Trophoblast cell (in vitro differentiated cells and primary cell): Measurements from ENCODE around the gene SHROOM4.

Source experiments
- DNase-seq, 2 donors: peaks; one replicate each; pipeline ENCODE4 v3.0.0-alpha.2; 2016
- H2AFZ ChIP-seq: 2 replicates; pipeline ENCODE4 v1.6.1; 2013; ENCODE audit warnings: low read length, moderate library complexity, mild to moderate bottlenecking; ENCODE audit not compliant: insufficient read depth, poor library complexity
- H2AK5ac ChIP-seq: 2 replicates; pipeline ENCODE4 v1.6.1; 2013; ENCODE audit warnings: mild to moderate bottlenecking, low read length
- H2BK120ac ChIP-seq: 2 replicates; pipeline ENCODE4 v1.6.1; 2013; ENCODE audit warnings: low read length, mild to moderate bottlenecking, moderate library complexity; ENCODE audit not compliant: insufficient read depth, poor library complexity
- H2BK12ac ChIP-seq: 2 replicates; pipeline ENCODE4 v1.6.1; 2013; ENCODE audit warnings: mild to moderate bottlenecking, low read length, moderate library complexity
- H2BK5ac ChIP-seq: 2 replicates; pipeline ENCODE4 v1.6.1; 2013; ENCODE audit warnings: low read length, low read depth, moderate library complexity, mild to moderate bottlenecking; ENCODE audit not compliant: poor library complexity
- H3K14ac ChIP-seq: 2 replicates; pipeline ENCODE4 v1.6.1; 2013; ENCODE audit warnings: mild to moderate bottlenecking, low read length
- H3K18ac ChIP-seq: 2 replicates; pipeline ENCODE4 v1.6.1; 2013; ENCODE audit warnings: mild to moderate bottlenecking, low read length
- H3K23ac ChIP-seq: 2 replicates; pipeline ENCODE4 v1.6.1; 2013; ENCODE audit warnings: low read length
- H3K27ac ChIP-seq: 2 replicates; pipeline ENCODE4 v1.5.1; 2013; ENCODE audit warnings: low read depth, mild to moderate bottlenecking, inconsistent platforms, low read length, moderate library complexity
- H3K27me3 ChIP-seq: 2 replicates; pipeline ENCODE4 v1.6.1; 2013; ENCODE audit warnings: inconsistent platforms, mild to moderate bottlenecking, low read length, moderate library complexity; ENCODE audit not compliant: insufficient read depth
- H3K36me3 ChIP-seq, 2 experiments: 1 replicate in 1 of 2; 2 replicates in 1 of 2; pipeline ENCODE4 v1.6.1; 2013; ENCODE audit warnings: low read length in 2 of 2, mild to moderate bottlenecking in 2 of 2, moderate library complexity in 1 of 2; ENCODE audit not compliant: insufficient read depth in 2 of 2, control insufficient read depth in 1 of 2
- H3K4ac ChIP-seq: 2 replicates; pipeline ENCODE4 v1.6.1; 2013; ENCODE audit warnings: low read depth, mild to moderate bottlenecking, low read length, moderate library complexity
- H3K4me1 ChIP-seq, 2 experiments: 1 replicate in 1 of 2; 2 replicates in 1 of 2; pipeline ENCODE4 v1.6.1; 2013; ENCODE audit warnings: low read length in 2 of 2, mild to moderate bottlenecking in 2 of 2, moderate library complexity in 1 of 2; ENCODE audit not compliant: insufficient read depth in 2 of 2, control insufficient read depth in 1 of 2
- H3K4me2 ChIP-seq: 2 replicates; pipeline ENCODE4 v1.6.1; 2013; ENCODE audit warnings: inconsistent platforms, mild to moderate bottlenecking, low read length, moderate library complexity
- H3K4me3 ChIP-seq: 2 replicates; pipeline ENCODE4 v1.5.1; 2013; ENCODE audit warnings: mild to moderate bottlenecking, low read depth, low read length, inconsistent platforms
- H3K79me1 ChIP-seq: one replicate; pipeline ENCODE4 v1.6.1; 2013; ENCODE audit warnings: low read length
- H3K79me2 ChIP-seq: 2 replicates; pipeline ENCODE4 v1.6.1; 2013; ENCODE audit warnings: low read length, mild to moderate bottlenecking; ENCODE audit not compliant: control insufficient read depth, insufficient read depth, poor library complexity
- H3K9ac ChIP-seq: 2 replicates; pipeline ENCODE4 v1.6.1; 2013; ENCODE audit warnings: mild to moderate bottlenecking, low read length
- H3K9me3 ChIP-seq: 2 replicates; pipeline ENCODE4 v1.6.1; 2013; ENCODE audit warnings: low read depth, mild to moderate bottlenecking, control low read depth, inconsistent platforms, low read length; ENCODE audit not compliant: insufficient read depth
- H4K12ac ChIP-seq: 2 replicates; pipeline ENCODE4 v1.6.1; 2013; ENCODE audit warnings: low read depth, mild to moderate bottlenecking, low read length, moderate library complexity
- H4K8ac ChIP-seq: 2 replicates; pipeline ENCODE4 v1.6.1; 2013; ENCODE audit warnings: low read depth, mild to moderate bottlenecking, low read length, moderate library complexity
- H4K91ac ChIP-seq: one replicate; pipeline ENCODE4 v1.6.1; 2013; ENCODE audit warnings: low read depth, mild to moderate bottlenecking, low read length, moderate library complexity
- WGBS: extraction: QIAGEN DNeasy Blood & Tissue Kit; methylation state at CpG from one replicate; pipeline ENCODE4 v1.1.7; 2013; ENCODE audit warnings: missing lambda C conversion rate; ENCODE audit not compliant: insufficient read length, insufficient coverage; ENCODE audit errors: extremely low coverage; 5-methylcytosine and 5-hydroxymethylcytosine counted together

Gene SHROOM4

GRCh38 chrX:50626432-50626831 is 187.6 kb downstream of the SHROOM4 start:
- Histone ChIP-seq H3K9ac (no peak overlapping the region), H3K27ac (peak overlapping the region; percentile 99), H3K9me3 (no peaks in the 10 kb centered on the region), H3K4me2 (no peak overlapping the region), H3K23ac (no peak overlapping the region), H4K8ac (peak overlapping the region; percentile 23), H4K12ac (no peak overlapping the region), H3K18ac (no peak overlapping the region), H4K91ac (peak overlapping the region; percentile 92), H3K79me2 (no peaks in the 10 kb centered on the region), H3K14ac (peak overlapping the region; percentile 70), H2BK12ac (peak overlapping the region; percentile 87), H2BK120ac (peak overlapping the region; percentile 88), H3K27me3 (no peaks in the 10 kb centered on the region), H2BK5ac (peak overlapping the region; percentile 75), H3K4me3 (no peak overlapping the region), H2AFZ (no peak overlapping the region), H3K4ac (no peak overlapping the region), H3K4me1 (peaks cover 18 to 21% of the 10 kb centered on the region in 2 experiments), H3K79me1 (peaks cover 27% of the 10 kb centered on the region), H2AK5ac (peak overlapping the region; percentile 37), H3K36me3 (no peaks in the 10 kb centered on the region)
- no peak for DNase-seq
- WGBS, result no CpG with 5 or more reads among the region's 4 CpGs

- Histone ChIP-seq H3K4me3 (no peak overlapping the region), H3K27ac (no peak overlapping the region), H2BK12ac (no peak overlapping the region), H3K4ac (no peak overlapping the region), H2AFZ (no peak overlapping the region), H3K4me2 (no peak overlapping the region), H3K23ac (no peak overlapping the region), H2BK5ac (no peak overlapping the region), H4K12ac (no peak overlapping the region), H3K36me3 (no peaks in the 10 kb centered on the region), H2AK5ac (no peak overlapping the region), H3K79me1 (peaks cover 14% of the 10 kb centered on the region), H3K9me3 (no peaks in the 10 kb centered on the region), H3K9ac (no peak overlapping the region), H3K14ac (no peak overlapping the region), H3K79me2 (no peaks in the 10 kb centered on the region), H3K18ac (no peak overlapping the region), H3K27me3 (no peaks in the 10 kb centered on the region), H3K4me1 (peaks cover 3 to 6% of the 10 kb centered on the region in 2 experiments), H2BK120ac (no peak overlapping the region), H4K91ac (no peak overlapping the region), H4K8ac (no peak overlapping the region)
- peak in 1 of 2 donors; percentile 27 for DNase-seq
- no CpG with 5 or more reads among the region's 1 CpG for WGBS
Observed at GRCh38 chrX:50622751-50623150, 191.2 kb downstream of the SHROOM4 start.

DNA sequence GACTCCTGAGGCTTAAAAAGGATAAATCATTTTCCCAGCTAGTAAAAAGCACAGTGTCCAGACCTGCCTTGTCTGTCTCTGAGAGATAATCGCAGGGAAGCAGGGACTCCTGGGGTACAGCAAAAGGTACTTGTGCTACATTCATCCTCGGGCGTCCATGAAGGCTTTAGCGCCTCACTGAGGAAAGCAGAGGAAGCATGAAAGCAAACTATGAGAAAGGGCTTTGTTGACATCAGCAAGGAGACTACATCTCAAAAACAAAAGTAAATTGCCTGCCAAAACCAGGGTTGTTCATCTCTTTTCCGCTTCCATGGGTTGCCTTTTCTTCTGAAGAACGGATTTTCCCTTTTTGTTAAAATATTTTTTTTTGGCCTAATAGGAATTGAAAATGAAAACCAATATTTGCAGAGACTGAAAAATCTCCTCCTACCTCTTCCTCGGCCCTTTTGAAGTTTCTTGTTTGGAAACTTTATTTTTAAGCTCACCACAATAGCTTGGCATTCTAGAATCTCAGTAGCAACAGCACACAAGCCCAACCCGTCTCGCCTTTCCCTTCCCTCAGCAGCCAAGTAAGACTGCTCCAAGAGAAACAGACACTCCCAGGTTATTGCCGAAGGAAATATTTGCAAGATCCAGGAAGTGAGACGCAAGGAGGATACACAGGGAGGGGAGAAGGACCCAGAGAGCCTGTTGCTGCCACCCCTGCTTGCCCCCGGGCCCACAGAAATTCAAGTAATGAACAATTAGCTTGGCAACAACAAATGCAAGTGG is 195.0 kb downstream of the SHROOM4 start:
- no peak overlapping the region for H4K12ac ChIP-seq
- no peaks in the 10 kb centered on the region for H3K79me2 ChIP-seq
- peak overlapping the region; percentile 66 for H2BK120ac ChIP-seq
- no peak overlapping the region for H2AFZ ChIP-seq
- H3K79me1 ChIP-seq, result peaks cover 3% of the 10 kb centered on the region
- no peaks in the 10 kb centered on the region for H3K36me3 ChIP-seq
- no peak overlapping the region for H3K4me3 ChIP-seq
- H3K4ac ChIP-seq, result no peak overlapping the region
- H3K14ac ChIP-seq, result no peak overlapping the region
- H3K27ac ChIP-seq, result no peak overlapping the region
- no peak overlapping the region for H4K8ac ChIP-seq
- H3K4me1 ChIP-seq, result peaks cover 0 to 6% of the 10 kb centered on the region in 2 experiments
- no peak for DNase-seq
- H4K91ac ChIP-seq, result peak overlapping the region; percentile 55
- no peak overlapping the region for H3K23ac ChIP-seq
- no peaks in the 10 kb centered on the region for H3K27me3 ChIP-seq
- H3K9me3 ChIP-seq, result no peaks in the 10 kb centered on the region
- H3K4me2 ChIP-seq, result no peak overlapping the region
- H3K18ac ChIP-seq, result no peak overlapping the region
- H2BK12ac ChIP-seq, result no peak overlapping the region
- no peak overlapping the region for H3K9ac ChIP-seq
- peak overlapping the region; percentile 19 for H2BK5ac ChIP-seq
- no CpG with 5 or more reads among the region's 12 CpGs for WGBS
- no peak overlapping the region for H2AK5ac ChIP-seq

DNA sequence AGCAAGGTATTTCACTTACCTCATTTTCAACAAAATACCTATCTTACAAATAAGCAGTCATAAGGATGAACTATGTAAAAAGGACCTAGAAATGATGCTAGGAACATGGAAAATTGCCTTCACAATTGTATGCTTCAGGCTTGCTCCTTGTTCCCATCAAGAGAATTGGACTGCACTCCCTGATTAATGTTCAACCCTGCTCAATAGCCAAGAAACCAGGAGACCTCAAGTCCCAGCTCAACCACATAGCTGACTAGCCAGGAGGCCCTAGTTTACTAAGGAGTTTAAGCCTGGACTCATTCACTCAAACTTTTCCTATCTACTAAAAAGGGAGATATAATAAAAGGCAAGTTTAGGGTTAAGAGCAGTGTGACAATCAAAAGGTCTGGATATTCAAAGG is 196.8 kb downstream of the SHROOM4 start:
- Histone ChIP-seq H2AFZ (no peak overlapping the region), H3K9ac (no peak overlapping the region), H3K79me2 (no peaks in the 10 kb centered on the region), H3K27ac (no peak overlapping the region), H3K79me1 (peaks cover 2% of the 10 kb centered on the region), H2BK12ac (no peak overlapping the region), H3K27me3 (no peaks in the 10 kb centered on the region), H4K91ac (no peak overlapping the region), H3K9me3 (no peaks in the 10 kb centered on the region), H3K14ac (no peak overlapping the region), H2BK5ac (no peak overlapping the region), H3K4me3 (no peak overlapping the region), H2BK120ac (no peak overlapping the region), H3K4ac (no peak overlapping the region), H3K4me2 (no peak overlapping the region), H4K12ac (no peak overlapping the region), H2AK5ac (no peak overlapping the region), H3K36me3 (no peaks in the 10 kb centered on the region), H3K23ac (no peak overlapping the region), H3K4me1 (peaks cover 0 to 6% of the 10 kb centered on the region in 2 experiments), H3K18ac (no peak overlapping the region), H4K8ac (no peak overlapping the region)
- DNase-seq, result no peak
